GM21360 (cell line): ENCODE data around the gene MYOM1.
A peak's percentile ranks its signal among the peaks of the same experiment; 100 is the strongest.

Source experiments
- ATAC-seq: cut with Tn5 transposase; IDR thresholded peaks from one replicate; pipeline ENCODE4 v1.9.1; 2021; ENCODE audit warnings: mild to moderate bottlenecking, moderate library complexity; ENCODE audit not compliant: unreplicated experiment

Gene MYOM1

DNA sequence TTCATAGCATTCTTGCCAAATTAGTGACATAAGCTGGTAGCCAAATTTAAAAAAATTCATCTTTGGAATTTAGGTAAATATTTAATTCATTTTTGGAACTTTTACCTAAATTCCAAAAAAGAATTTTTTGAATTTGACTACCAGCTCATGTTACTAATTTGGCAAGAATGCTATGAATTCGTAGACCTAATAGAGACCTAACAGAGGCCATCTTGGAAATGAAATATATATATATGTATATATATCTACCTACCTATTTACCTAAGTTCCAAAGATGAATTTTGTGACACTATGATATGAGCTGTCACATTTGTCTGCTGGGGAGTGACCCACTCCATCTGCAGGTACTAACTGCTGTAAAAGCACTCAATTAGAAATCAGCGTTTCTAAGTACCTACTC, 65.6 kb downstream of the MYOM1 start:
- no peak for ATAC-seq

DNA sequence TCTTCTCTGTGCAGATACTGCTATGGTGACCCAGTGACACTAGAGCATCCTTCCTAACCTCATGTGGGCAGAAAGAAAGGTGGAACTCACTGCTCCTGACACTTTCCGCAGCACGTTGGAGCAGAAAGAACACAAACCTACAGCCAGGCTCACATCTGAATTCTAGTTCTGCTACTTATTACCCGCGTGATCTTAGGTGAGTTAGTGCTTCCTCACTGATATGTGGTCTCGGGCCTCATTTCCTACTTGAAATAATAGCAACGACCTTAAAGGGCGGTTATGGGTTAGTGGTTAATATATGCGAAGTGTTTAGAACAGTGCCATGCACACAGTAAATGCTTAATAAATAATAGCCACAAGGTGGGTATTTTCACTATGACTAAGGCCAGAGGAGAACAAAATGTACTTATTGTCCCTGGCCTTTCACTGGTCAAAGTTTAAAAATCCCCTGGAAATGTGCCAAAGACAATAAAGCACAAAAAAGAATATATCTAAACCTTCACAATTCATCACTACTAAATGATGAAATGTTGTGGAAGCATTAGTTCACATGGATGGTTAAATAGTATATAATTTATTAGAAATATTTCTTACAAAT, 66.6 kb downstream of the MYOM1 start:
- ATAC-seq = no peak

DNA sequence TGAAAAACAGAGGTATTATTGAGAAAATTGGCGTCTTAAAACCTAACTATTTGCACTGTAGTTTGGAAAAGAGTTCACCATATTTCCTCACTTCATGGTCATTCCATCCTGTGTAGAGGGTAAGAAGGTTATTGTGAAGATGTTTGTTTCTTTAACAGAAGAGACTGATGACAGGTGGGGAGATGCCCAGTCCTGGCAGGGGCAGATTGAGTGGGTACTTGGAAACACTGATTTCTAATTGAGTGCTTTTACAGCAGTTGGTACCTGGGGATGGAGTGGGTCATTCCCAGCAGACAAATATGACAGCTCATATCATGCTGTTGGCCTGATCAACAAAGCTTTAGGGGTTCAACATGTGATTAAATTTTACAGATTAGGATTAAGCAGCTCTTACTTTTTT, 67.5 kb downstream of the MYOM1 start:
- ATAC-seq = no peak

DNA sequence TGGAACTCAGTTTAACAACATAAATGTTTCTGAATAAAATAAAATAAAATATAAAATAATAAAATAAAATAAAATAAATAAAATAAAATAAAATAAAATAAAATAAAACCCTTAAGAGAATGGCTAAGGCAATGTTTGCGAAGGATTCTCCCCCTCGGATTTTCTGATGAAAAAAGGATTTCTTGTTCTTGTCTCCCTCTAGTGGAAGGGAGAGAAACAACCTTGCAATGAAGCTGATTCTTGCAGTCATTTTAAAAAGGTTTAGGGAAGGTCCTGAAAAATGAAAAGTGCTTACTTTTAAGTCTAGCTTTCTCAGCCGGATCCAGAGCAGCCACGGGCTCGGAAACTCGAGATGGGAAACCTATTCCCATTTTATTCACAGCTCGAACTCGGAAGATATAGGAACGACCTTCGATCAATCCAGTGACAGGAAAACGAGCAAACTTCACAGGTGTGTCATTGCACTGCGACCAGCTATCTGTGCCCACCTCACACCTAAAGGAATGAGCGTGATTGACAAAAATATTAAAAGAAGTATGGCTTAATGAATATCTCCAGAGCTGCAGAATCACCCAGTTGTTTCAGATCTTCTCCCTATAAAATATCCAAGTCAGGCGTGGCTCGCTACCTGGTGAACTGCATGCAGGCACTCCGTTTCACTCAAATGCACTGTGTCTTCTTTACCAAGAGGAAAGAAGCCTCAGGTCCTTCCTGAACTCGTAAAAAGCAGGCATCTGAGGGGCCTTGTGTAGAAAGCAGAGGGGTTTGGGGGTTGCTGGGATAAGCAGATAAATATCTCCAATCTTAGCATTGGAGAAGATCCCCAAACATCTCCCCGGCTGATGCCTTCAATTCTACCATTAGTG, 68.1 kb downstream of the MYOM1 start:
- no peak for ATAC-seq

DNA sequence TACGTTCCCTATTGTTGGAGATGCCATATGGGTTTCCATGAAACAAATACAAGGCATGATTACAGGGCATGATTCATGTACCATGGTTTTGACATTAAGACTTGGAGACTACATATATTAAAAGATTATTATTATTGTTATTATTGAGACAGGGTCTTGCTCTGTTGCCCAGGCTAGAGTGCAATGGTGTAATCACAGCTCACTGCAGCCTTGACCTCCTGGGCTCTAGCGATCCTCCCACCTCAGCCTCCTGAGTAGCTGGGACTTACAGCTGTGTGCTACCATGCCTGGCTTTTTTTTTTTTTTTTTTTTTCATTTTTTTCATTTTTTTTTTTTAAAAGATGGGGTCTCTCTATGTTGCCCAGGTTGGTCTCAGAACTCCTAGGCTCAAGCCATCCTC, 69.1 kb downstream of the MYOM1 start:
- no peak for ATAC-seq

DNA sequence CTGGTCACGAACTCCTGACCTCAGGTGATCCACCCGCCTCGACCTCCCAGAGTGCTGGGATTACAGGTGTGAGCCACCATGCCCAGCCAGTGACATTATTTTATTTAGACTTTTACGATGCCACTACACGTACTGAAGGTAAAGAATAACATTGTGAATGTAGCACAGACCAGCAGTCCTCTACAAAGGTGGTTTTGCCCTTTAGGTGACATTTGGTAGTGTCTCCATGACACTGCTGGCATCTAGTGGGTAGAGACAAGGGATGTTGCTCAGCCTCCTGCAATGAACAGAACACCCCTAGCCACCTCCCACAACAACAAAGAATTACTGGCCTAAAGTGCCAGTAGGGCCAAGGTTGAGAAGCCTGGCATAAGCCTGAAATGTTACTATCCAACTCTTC, 69.5 kb downstream of the MYOM1 start:
- ATAC-seq = no peak

DNA sequence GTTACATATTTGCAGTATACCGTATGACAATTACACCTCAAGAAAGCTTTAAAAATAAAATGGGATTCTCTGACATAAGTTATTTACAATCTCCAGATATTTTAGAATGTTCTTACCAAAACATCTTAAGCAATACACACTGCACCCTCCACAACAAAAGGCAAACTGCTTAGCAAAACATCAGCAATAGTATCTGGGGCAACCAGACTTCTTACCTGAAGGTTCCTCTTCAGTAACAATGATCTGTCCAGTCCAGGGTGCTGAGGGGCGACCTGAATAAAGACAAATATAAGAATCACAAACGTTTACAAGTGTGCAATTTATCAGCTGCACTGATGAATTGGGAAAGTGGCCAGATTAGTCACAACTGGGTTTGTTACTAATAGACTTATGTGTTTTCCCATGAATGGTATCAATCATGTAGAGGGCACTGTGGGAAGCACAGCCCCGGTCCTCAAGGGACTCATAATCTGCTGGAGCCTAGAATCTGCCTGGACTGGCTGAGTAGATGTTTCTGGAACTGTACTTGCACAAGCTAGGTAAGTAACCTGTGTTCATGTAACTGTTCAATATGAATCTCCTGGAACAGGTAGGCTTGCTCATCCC, 70.7 kb downstream of the MYOM1 start:
- no peak for ATAC-seq

DNA sequence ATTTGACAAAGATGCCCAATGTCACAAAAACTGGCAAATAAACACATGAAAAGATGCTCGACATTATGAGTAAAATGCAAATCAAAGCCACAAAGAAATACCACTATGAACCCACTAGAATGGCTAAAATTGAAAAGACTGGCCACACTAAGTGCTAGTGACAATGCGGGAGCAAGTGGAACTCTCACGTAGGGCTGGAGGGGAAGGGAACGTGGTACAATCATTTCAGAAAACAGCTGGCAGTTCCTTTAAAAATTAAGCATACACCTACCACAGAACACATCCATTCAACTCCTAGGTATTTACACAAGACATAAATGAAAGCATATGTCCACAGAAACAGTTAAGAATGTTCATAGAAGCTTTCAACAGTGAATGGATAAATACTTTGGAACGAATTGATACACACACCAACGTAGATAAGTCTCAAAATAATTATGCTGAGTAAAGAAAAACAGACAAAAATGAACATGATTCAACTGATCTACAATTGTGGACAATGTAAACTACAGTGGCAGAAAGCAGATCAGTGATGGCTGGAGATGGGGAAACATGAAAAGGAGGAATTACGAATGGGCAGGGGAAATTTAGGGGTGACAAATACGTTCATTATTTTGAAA, 71.7 kb downstream of the MYOM1 start:
- no peak for ATAC-seq

DNA sequence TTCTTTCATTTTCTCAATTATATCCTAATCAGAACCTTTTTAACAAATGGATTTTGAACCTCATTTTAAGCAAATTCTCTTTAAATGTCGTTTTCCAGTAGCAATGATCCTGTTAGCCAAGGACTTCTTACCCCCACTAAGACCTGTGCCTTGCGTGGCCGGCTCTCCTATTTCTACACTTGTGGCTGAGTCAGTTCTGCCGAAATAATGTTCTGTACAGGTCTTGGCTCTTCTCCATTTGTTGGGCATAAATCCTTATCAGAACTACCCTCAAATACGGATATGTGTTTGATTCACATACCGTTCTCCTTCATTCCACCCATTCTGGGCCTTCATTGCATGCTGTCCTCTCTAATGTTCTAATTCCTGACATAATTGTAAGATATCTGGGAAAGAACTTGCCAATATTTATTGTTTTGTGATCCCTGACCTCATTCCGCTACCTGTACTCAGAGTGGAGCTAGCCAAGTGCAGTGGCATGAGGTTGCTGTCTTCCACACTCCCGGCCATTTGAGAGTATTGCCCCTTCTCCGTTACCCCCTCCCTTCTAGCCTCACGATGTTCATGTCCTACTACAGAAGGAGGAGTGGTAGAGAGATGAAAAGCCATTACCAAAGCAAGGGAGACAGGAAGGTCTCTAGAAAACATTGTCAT, 78.7 kb downstream of the MYOM1 start:
- ATAC-seq = no peak

DNA sequence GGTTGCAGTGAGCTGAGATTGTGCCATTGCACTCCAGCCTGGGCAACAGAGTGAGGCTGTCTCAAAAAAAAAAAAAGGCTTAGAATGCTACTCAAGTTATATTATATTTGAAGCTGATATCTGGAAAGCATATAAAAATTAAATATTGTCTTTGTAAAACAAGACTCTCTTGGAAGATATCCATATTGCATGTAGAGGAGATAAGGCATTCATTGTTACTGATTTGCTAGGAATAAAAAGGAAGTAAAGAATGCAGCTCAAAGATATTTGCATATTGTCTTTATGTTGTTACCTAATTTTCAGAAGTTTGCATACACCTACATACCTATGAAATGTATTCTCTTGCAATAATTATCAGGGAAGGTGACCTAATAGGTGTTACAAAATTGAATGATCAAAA, 79.4 kb downstream of the MYOM1 start:
- no peak for ATAC-seq

DNA sequence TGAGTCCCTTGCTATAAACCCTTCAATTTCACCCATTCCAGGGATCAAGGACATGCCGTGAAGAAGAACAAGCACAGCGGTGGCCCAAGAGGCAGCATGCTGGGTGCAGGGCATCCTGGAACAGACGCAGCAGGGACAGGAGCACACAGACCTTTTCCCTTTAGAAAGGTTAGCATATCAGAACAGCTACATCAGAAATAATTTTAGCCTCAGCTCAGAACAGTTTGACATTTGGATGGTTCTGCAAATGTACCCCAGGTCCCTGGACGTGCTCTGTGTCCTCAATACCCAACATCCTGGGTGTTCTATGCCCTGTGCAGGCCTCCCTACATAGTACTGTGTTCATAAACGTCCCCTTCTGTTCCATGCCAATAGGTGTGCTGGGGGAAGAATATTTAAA, 80.4 kb downstream of the MYOM1 start:
- no peak for ATAC-seq

DNA sequence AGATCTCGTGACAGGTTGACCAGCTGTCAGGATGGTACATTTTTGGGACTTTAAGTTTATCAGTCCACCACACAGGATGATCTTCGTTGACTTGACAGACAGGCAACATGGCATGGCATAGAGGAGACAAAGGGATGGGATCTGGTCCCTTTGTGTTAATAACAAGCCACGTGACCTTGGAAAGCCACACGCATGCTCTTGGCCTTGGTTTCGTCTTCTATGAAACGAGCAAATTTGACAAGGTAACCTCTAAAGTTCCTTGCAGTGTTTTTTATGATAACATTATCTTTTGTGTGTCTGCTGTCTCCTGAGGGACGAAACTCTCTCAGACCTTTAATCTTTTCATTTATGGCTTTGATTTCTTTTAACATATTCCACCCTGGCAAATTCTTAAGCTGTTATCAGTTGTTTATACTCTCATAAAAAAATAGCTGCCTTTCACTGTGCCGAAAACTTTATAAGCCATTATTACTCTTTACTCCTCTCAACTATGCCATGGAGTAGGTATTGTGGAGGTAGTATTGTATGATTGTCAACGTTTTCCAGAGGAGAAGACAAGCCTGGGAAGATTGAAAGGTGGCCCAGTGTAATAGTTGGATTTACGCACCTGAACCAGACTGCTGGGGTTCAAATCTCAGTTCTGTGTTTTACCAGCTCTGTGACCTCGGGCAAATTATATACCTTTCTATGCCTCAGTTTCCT, 81.3 kb downstream of the MYOM1 start:
- ATAC-seq = no peak

DNA sequence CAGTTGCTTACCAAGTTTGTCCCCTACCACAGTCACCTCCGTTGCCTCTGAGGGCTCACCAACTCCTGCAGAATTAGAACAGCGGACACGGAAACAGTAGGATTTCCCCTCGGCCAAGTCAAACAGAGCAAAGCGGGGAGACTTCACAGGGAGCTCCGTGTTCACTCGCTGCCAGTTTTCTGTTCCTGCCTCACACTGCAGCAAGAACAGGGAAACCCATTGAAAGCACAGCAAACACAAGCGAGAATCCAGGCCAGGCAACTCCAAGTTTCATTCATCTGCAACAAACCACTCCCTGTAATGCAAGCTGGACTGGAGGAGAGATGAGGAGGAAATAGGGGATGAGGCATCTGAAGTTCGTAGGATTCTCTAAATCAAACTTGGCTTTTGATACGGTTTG, 84.2 kb downstream of the MYOM1 start:
- no peak for ATAC-seq

DNA sequence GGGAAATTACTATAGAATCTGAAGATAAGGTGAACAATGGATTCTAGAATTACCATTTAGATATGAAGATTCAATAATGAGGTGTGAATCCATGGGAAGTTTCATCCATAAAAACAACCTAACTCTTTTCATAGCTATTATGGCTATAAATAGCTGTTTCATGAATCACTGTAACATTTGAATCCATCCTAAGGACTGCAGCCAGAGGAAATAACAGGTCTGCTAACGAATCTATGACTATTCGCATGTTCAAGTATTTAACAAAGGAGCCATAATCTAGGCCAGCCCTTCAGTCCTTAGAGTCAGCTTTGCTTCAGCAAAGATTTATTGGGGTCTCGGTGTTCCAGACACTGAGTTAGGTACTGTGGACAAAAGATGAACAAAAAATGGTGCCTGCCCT, 87.1 kb downstream of the MYOM1 start:
- ATAC-seq = no peak

DNA sequence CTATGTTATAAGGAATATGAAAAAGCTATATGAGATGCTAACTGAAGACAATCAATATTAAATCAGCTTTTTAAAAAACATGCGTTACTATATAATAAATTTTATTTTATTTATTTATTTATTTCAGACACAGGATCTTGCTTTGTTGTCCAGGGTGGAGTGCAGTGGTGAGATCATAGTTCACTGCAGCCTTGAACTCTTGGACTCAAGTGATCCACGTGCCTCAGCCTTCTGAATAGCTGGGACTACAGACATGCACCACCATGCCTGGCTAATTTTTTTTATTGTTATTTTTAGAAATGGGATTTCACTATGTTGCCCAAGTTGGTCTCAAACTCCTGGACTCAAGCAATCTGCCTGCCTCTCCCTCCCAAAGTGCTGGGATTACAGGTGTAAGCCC, 89.4 kb downstream of the MYOM1 start:
- ATAC-seq = no peak

DNA sequence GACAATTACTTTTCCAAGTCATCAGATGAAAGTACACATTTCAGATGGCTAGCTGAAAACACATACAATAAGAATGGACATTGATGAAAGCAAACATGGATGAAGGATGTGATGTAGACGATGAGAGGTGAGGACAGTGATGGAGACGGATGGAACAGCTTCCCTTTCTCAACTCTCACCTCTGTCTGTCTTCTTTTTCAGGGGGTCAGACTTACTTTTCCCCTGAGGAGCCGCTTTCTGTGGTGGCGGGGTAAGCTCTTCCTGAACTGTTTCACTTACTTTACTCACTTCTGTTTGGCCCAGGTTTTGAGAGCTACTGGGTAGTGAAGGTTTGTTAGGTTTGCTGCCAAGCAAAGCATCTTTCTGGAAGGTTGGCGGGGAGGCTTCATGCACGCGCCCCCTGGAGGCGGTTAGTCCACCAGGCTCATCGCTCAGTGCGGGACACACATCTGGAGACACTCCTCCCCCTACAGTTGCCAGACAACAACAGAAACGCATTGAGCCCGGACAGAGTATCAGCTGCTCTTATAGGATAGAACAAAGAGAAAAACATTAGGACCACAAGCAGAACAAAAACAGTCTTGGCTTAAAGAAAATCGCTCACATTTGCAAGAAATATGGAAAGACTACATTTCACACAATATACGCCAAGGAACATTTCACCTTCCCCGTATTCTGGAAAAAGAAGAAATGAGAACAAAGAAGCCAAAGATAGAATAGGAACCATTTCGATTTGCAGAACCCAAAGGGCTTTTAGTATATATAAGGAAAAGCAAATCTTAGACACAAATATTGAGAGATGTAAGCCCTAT, 90.5 kb downstream of the MYOM1 start:
- peak; percentile 95 for ATAC-seq

DNA sequence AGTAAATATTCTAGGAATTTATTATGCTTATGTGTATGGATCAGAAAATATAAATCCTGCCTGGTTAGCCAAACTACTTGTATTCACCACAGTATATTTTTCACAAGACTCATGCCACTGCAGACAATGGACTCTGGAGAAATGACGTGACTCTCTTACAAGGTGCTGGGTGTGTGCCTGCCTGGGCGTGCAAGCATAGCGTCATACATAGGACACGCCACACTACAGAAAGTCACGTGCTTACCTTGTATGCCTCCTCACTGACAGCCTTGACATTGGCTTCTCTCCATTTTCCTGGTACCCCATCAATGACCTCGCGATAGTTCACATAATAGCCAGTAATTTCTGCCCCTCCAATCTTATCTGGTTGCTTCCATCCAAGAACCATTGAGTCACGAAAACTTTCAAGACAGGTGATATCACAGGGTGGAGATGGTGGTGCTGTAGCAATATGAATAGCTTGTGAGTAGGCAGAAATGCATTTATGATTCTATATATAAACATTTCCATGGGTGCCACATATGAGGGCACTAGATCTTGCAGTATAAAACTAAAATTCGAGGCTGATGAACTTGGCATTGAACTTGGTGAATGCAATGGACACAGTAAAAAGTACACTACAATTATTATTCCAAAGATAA, 93.2 kb downstream of the MYOM1 start:
- no peak for ATAC-seq

DNA sequence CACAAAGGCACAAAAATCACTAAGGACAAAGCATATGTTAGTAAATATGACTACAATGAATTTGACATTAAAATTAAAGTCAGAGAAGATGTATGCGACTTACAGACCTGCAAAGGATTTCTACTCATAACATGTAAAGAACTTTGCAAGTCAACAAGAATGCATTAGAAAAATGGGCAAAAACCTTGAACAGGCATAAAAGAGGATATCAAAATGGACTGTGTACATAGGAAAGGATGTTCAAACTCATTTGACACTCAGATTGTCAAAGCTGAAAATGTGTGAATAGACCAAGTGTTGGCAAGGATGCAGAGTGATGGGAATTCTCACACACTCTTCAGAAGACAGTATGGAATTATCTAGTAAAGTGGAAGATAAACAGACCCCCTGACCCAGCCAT, 94.9 kb downstream of the MYOM1 start:
- ATAC-seq = no peak

DNA sequence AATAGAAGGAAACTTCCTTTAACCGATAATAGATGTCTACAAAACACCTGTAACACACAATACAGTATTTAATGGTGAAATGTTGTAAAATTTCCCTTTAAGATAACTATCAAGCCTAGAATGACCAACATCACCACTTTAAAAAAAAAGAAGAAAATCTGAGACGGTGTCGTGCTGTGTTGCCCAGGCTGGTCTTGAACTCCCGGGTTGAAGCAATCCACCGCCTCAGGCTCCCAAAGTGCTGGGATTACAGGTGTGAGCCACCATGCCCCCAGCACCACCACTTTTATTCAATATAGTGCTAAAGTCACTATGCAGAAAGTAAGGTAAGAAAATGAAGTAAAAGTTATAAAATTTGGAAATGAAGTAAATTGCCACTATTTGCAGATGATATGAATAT, 96.9 kb downstream of the MYOM1 start:
- ATAC-seq = no peak
